Measurements from ENCODE around the gene MEGF6.

DNA sequence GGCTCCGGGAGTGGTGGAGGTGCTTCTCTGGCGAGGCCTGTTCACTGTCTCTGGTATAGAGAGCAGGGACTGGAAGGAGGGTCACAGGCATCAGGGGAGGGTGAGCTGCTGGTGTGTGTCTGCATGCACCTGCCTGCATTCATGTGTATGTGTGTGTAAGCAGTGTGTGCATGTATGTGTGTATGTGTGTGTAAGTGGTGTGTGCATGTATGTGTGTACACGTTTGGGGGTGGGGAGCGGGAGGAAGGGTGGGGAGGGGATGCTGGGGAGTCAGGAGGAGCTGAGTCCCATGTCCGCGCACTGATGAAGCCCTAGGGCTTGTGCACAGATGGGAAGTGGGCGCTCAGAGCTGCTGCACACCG lies 107.8 kb downstream of the MEGF6 start:
- TF ChIP-seq, protein P1, sequence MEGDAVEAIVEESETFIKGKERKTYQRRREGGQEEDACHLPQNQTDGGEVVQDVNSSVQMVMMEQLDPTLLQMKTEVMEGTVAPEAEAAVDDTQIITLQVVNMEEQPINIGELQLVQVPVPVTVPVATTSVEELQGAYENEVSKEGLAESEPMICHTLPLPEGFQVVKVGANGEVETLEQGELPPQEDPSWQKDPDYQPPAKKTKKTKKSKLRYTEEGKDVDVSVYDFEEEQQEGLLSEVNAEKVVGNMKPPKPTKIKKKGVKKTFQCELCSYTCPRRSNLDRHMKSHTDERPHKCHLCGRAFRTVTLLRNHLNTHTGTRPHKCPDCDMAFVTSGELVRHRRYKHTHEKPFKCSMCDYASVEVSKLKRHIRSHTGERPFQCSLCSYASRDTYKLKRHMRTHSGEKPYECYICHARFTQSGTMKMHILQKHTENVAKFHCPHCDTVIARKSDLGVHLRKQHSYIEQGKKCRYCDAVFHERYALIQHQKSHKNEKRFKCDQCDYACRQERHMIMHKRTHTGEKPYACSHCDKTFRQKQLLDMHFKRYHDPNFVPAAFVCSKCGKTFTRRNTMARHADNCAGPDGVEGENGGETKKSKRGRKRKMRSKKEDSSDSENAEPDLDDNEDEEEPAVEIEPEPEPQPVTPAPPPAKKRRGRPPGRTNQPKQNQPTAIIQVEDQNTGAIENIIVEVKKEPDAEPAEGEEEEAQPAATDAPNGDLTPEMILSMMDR (IDR thresholded peaks at IDR 0.05) = no peak
- no peak for TF ChIP-seq ZFX (IDR thresholded peaks at IDR 0.05; ENCODE audit: borderline replicate concordance)
